OCI-LY3 (cell line): ENCODE measurements around the gene HAUS7.

Source experiments
- EZH2phosphoT487 ChIP-seq: fragments of 200-600 bp; shearing (Covaris generic); IDR thresholded peaks from 2 replicates; pipeline ENCODE4 v1.6.1; 2018; ENCODE audit warnings: antibody characterized with exemption, mixed run types, low read depth
- TF ChIP-seq, protein P1 (sequence below): fragments of 200-600, 300-600 bp; sonication (generic); IDR thresholded peaks from 2 replicates; pipeline ENCODE4 v1.5.1; 2014; ENCODE audit warnings: antibody characterized with exemption, low read length, low read depth

DNA sequence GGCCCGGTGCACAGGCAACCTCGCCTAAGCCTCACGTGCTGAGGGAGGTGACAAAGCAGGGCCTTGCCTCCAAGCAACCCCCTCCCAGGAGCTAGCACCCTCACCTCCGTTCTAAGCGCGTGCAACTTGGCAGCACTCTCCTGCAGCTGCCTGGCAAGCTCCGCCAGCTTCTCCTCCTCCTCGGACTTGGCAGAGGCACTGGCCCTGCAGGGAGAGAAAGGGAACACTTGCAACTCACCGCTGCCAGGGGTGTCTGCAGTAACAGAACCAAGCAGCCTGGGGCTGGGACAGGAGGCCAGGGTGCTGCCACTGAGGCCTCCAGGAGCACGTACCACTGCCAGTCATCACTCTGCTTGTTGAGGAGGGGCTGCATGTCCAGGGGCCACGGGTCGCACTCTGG lies 14.2 kb downstream of the HAUS7 start:
- TF ChIP-seq, protein P1, sequence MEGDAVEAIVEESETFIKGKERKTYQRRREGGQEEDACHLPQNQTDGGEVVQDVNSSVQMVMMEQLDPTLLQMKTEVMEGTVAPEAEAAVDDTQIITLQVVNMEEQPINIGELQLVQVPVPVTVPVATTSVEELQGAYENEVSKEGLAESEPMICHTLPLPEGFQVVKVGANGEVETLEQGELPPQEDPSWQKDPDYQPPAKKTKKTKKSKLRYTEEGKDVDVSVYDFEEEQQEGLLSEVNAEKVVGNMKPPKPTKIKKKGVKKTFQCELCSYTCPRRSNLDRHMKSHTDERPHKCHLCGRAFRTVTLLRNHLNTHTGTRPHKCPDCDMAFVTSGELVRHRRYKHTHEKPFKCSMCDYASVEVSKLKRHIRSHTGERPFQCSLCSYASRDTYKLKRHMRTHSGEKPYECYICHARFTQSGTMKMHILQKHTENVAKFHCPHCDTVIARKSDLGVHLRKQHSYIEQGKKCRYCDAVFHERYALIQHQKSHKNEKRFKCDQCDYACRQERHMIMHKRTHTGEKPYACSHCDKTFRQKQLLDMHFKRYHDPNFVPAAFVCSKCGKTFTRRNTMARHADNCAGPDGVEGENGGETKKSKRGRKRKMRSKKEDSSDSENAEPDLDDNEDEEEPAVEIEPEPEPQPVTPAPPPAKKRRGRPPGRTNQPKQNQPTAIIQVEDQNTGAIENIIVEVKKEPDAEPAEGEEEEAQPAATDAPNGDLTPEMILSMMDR: no peak
- no peak for TF ChIP-seq EZH2phosphoT487
